H1 (cell line): ENCODE data around the gene BGLAP. TPM values are rescaled to one million over a fixed set of nuclear protein-coding genes. Genes with fewer than 3 reads are reported as not detected.

Source experiments
- CBX8 ChIP-seq: fragments of 300-800, 300-1000 bp; sonication (generic); IDR thresholded peaks from 2 replicates; pipeline ENCODE4 v1.7.1; 2016; ENCODE audit warnings: low read depth, low read length, borderline replicate concordance
- RNF2 ChIP-seq: fragments of 200-900, 300-1000 bp; sonication (generic); IDR thresholded peaks from 2 replicates; pipeline ENCODE4 v1.7.1; 2016; ENCODE audit warnings: borderline replicate concordance, low read depth, mild to moderate bottlenecking, antibody characterized with exemption, low read length; ENCODE audit not compliant: poor library complexity, severe bottlenecking; ENCODE audit errors: missing control alignments
- polyA plus RNA-seq, 7 experiments: library from polyadenylated mRNA; depleted of rRNA in 3 of 7; stranded (reverse) in 5 of 7; unstranded in 2 of 7; fragments of >200 nt in 5 of 7; fragments of 200-250 nt in 2 of 7; gene quantifications; 1 replicate in 5 of 7; 2 replicates in 1 of 7; 4 replicates in 1 of 7; pipeline versions ENCODE4 v1.2.1 to v1.2.3, GENCODE V29; 2011 to 2013; ENCODE audit warnings: missing spikeins in 2 of 7, mixed read lengths in 2 of 7
- total RNA-seq: library from RNA; stranded (reverse); fragmentation: NEBNext Ultra II Directional; extraction: Animal tissue kit (Norgen Biotek cat#: 25700); gene quantifications from 2 replicates; pipeline ENCODE4 v1.2.1, GENCODE V29; 2021

BGLAP gene
- total and polyA plus RNA-seq, 2 of the 8 experiments (the other 6 are each of a cell fraction or from before 2014, with no cell fraction given), result 1.2 to 1.5 TPM

DNA sequence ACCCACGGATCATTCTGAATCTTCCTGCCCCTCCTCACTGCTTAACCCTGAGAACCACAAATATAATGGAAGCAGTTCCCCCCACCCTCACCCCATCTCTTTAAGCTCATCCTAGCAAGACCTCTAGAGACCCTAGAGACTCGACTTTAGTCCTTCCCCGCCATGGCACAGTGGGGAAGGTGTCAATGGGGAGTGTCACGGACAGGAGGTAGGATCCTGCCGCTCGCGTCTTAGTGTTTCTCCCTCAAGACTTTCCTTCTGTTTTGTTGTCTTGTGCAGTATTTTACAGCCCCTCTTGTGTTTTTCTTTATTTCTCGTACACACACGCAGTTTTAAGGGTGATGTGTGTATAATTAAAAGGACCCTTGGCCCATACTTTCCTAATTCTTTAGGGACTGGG is 29.9 kb upstream of the BGLAP start (continued):
- TF ChIP-seq RNF2, result no peak
- TF ChIP-seq CBX8, result no peak
